NCI-H748 (cell line): ENCODE measurements around the gene WDR93.
"Not testable (repeated sequence)": the region's sequence is repeated elsewhere in the genome, so short reads cannot be mapped to it uniquely, and the experiment has no call there.

Experiments used
- DNase-seq: peaks from one replicate; lab custom pipeline; 2025; ENCODE audit not compliant: unreplicated experiment; lab: John Stamatoyannopoulos, UW

WDR93 gene

DNA sequence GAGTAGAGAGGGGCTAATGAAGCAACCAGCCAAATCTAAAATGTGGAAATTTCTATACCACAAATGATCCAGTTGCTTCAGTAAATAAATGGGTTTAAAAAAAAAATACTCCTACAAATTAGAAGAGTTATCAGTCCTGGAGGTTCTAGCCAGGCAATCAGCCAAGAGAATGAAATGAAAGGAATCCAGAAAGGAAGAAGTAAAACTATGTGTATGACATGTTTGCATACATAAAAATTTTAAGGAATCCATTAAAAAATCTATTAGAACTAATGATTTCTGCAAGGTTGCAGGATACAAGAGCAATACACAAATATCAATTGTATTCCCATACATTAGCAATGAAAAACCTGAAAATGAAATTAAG lies 95.1 kb downstream of the WDR93 start:
- no peak for DNase-seq

DNA sequence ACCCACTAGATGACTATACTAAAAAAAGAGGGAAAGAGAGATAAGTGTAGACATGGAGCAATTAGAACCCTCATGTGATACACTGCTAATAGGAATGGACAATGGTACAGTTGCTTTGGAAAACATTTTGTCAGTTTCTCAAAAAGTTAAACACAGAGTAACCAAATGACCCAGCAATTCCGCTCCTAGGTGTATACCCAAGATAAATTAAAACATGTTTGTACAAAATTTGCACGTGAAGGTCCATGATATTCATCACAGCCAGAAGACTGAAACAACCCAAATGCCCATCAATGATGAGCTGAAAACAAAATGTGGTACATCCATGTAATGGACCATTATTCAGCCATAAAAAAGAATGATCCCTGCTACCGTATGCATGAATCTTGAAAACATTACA lies 97.3 kb downstream of the WDR93 start:
- DNase-seq, result no peak

DNA sequence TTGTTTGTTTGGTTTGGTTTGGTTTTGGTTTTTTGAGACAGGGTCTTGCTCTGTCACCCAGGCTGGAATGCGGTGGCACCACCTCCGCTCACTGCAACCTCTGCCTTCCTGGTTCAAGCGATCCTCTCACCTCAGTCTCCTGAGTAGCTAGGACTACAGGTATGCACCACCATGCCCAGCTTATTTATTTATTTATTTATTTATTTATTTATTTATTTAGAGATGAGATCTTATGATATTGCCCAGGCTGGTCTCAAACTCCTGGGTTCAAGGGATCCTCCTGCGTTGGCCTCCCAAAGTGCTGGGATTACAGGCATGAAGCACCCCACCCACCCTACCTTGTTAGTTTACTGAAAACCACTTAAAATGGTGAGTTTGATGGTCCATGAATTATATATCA lies 98.0 kb downstream of the WDR93 start:
- not testable (repeated sequence) for DNase-seq

- no peak for DNase-seq
These were observed 99.6 kb downstream of the WDR93 start for GRCh38 chr15:89790206-89790605.

GRCh38 chr15:89790661-89791060 lies 100.0 kb downstream of the WDR93 start:
- DNase-seq, result no peak

DNA sequence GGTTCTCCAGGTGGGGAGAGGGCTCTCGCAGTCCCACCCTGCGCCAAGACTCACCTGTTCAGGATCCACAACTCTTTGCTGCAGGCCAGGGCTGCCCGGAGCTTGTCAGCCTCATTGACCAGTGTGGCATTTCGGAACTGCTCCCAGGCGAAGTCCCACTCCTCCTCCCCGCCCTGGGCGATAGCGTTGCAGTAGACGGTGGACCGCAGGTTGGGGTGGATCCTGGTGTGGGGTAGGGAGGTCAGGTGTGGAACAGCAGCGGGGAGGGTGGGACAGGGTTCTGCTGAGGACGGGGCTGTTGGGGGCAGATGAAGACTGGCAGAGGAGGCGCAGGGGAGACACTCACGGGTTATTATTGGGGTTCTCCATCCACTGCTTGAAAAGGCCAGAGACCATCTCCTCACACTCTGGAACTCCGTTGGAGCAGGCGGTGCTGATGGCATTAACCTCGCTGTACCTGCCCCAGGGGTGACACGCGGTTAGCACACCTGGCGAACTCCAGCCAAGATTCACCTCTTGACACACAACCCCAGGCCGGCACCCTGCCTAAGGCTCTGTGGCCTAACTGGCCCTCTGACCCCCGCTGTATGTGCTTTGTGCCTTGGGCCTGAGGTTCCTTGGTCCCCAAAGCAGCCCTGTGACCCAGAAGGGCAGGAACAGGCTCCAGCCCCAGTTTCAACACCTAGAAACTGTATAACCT lies 101.6 kb downstream of the WDR93 start:
- DNase-seq, result no peak
